NT2/D1 (cell line): Measurements from ENCODE around the gene SGF29.

Experiments
- SUZ12 ChIP-seq: IDR thresholded peaks from 2 replicates; pipeline ENCODE4 v1.6.1; 2011; ENCODE audit not compliant: insufficient read length, insufficient read depth; ENCODE audit errors: extremely low read depth
- YY1 ChIP-seq: IDR thresholded peaks from 2 replicates; pipeline ENCODE4 v1.6.1; 2011; ENCODE audit not compliant: insufficient read length, insufficient read depth
- ZNF274 ChIP-seq: IDR thresholded peaks from 2 replicates; pipeline ENCODE4 v1.6.1; 2011; ENCODE audit warnings: mild to moderate bottlenecking, low read depth, low read length

GRCh38 chr16:28586466-28586865 is 32.7 kb downstream of the SGF29 start:
- TF ChIP-seq YY1 (no peak), SUZ12 (no peak), ZNF274 (no peak)
